ENCODE results near the gene TOMM40. TPM values are rescaled to one million over a fixed set of nuclear protein-coding genes. Genes with fewer than 3 reads are reported as not detected.

Gene TOMM40
- total and polyA plus RNA-seq, 2 of the 13 experiments (the other 11 are each of a cell fraction or from before 2014, with no cell fraction given), result 72.0 to 110 TPM

DNA sequence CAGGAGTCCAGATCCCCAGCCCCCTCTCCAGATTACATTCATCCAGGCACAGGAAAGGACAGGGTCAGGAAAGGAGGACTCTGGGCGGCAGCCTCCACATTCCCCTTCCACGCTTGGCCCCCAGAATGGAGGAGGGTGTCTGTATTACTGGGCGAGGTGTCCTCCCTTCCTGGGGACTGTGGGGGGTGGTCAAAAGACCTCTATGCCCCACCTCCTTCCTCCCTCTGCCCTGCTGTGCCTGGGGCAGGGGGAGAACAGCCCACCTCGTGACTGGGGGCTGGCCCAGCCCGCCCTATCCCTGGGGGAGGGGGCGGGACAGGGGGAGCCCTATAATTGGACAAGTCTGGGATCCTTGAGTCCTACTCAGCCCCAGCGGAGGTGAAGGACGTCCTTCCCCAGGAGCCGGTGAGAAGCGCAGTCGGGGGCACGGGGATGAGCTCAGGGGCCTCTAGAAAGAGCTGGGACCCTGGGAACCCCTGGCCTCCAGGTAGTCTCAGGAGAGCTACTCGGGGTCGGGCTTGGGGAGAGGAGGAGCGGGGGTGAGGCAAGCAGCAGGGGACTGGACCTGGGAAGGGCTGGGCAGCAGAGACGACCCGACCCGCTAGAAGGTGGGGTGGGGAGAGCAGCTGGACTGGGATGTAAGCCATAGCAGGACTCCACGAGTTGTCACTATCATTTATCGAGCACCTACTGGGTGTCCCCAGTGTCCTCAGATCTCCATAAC lies 14.5 kb downstream of the TOMM40 start, which contains the start of gene APOE (continued):
- TF ChIP-seq, protein P1, sequence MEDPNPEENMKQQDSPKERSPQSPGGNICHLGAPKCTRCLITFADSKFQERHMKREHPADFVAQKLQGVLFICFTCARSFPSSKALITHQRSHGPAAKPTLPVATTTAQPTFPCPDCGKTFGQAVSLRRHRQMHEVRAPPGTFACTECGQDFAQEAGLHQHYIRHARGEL (CRISPR knock-in tag; IDR thresholded peaks at IDR 0.05), result no peak
- TF ChIP-seq CCDC6 (CRISPR knock-in tag; IDR thresholded peaks at IDR 0.05) (no peak), PAX8 (CRISPR knock-in tag; IDR thresholded peaks at IDR 0.05; ENCODE audit: borderline replicate concordance) (peak; percentile 92; the same call in 1 of the 2 replicates), ZNF232 (CRISPR knock-in tag; IDR thresholded peaks at IDR 0.05; ENCODE audit: borderline replicate concordance) (no peak), ZNF326 (CRISPR knock-in tag; IDR thresholded peaks at IDR 0.05; ENCODE audit: borderline replicate concordance) (no peak), SOX13 (IDR thresholded peaks at IDR 0.05) (no peak), SOX13 (CRISPR knock-in tag; conservative IDR thresholded peaks at IDR 0.05 in 1 of 2, IDR thresholded peaks at IDR 0.05 in 1 of 2) (peak in 1 of 2 experiments; percentile 16; a peak in 1 of 4 replicates), ZNF816 (CRISPR knock-in tag; IDR thresholded peaks at IDR 0.05; ENCODE audit: borderline replicate concordance) (0 out of 2 replicates have a peak, but pooled peaks have one; percentile 47), CHD4 (IDR thresholded peaks at IDR 0.05; ENCODE audit: borderline replicate concordance, low read length) (no peak), ETV5 (CRISPR knock-in tag; IDR thresholded peaks at IDR 0.05; ENCODE audit: borderline replicate concordance) (no peak; the same call in 1 of the 2 replicates), ZNF598 (CRISPR knock-in tag; IDR thresholded peaks at IDR 0.05; ENCODE audit: borderline replicate concordance) (no peak), ZNF333 (CRISPR knock-in tag; IDR thresholded peaks at IDR 0.05; ENCODE audit: borderline replicate concordance) (no peak), ZNF614 (CRISPR knock-in tag; IDR thresholded peaks at IDR 0.05; ENCODE audit: borderline replicate concordance) (peak; percentile 64; the same call in 1 of the 2 replicates)
- TF ChIP-seq, protein P2, sequence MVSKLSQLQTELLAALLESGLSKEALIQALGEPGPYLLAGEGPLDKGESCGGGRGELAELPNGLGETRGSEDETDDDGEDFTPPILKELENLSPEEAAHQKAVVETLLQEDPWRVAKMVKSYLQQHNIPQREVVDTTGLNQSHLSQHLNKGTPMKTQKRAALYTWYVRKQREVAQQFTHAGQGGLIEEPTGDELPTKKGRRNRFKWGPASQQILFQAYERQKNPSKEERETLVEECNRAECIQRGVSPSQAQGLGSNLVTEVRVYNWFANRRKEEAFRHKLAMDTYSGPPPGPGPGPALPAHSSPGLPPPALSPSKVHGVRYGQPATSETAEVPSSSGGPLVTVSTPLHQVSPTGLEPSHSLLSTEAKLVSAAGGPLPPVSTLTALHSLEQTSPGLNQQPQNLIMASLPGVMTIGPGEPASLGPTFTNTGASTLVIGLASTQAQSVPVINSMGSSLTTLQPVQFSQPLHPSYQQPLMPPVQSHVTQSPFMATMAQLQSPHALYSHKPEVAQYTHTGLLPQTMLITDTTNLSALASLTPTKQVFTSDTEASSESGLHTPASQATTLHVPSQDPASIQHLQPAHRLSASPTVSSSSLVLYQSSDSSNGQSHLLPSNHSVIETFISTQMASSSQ (IDR thresholded peaks at IDR 0.05; ENCODE audit: low read depth), result no peak
- TF ChIP-seq, protein P2 (CRISPR knock-in tag; IDR thresholded peaks at IDR 0.05; ENCODE audit: borderline replicate concordance), result peak; percentile 55; the same call in 1 of the 2 replicates
- TF ChIP-seq, protein P3, sequence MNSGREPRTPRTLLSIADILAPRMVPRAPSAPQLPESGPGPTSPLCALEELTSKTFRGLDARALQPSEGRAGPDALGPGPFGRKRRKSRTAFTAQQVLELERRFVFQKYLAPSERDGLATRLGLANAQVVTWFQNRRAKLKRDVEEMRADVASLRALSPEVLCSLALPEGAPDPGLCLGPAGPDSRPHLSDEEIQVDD (CRISPR knock-in tag; IDR thresholded peaks at IDR 0.05; ENCODE audit: borderline replicate concordance), result no peak
- TF ChIP-seq, protein P4, sequence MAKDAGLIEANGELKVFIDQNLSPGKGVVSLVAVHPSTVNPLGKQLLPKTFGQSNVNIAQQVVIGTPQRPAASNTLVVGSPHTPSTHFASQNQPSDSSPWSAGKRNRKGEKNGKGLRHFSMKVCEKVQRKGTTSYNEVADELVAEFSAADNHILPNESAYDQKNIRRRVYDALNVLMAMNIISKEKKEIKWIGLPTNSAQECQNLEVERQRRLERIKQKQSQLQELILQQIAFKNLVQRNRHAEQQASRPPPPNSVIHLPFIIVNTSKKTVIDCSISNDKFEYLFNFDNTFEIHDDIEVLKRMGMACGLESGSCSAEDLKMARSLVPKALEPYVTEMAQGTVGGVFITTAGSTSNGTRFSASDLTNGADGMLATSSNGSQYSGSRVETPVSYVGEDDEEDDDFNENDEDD (CRISPR knock-in tag; IDR thresholded peaks at IDR 0.05; ENCODE audit: borderline replicate concordance), result 0 out of 2 replicates have a peak, but pooled peaks have one; percentile 17
- TF ChIP-seq, protein P5, sequence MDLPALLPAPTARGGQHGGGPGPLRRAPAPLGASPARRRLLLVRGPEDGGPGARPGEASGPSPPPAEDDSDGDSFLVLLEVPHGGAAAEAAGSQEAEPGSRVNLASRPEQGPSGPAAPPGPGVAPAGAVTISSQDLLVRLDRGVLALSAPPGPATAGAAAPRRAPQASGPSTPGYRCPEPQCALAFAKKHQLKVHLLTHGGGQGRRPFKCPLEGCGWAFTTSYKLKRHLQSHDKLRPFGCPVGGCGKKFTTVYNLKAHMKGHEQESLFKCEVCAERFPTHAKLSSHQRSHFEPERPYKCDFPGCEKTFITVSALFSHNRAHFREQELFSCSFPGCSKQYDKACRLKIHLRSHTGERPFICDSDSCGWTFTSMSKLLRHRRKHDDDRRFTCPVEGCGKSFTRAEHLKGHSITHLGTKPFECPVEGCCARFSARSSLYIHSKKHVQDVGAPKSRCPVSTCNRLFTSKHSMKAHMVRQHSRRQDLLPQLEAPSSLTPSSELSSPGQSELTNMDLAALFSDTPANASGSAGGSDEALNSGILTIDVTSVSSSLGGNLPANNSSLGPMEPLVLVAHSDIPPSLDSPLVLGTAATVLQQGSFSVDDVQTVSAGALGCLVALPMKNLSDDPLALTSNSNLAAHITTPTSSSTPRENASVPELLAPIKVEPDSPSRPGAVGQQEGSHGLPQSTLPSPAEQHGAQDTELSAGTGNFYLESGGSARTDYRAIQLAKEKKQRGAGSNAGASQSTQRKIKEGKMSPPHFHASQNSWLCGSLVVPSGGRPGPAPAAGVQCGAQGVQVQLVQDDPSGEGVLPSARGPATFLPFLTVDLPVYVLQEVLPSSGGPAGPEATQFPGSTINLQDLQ (CRISPR knock-in tag; IDR thresholded peaks at IDR 0.05), result no peak

All from HepG2 (cell line).